Measurements from ENCODE around the gene SEMG2. TPM values are rescaled to one million over a fixed set of nuclear protein-coding genes. Genes with fewer than 3 reads are reported as not detected.

Gene SEMG2
- polyA plus RNA-seq, 3 donors, result not detected

DNA sequence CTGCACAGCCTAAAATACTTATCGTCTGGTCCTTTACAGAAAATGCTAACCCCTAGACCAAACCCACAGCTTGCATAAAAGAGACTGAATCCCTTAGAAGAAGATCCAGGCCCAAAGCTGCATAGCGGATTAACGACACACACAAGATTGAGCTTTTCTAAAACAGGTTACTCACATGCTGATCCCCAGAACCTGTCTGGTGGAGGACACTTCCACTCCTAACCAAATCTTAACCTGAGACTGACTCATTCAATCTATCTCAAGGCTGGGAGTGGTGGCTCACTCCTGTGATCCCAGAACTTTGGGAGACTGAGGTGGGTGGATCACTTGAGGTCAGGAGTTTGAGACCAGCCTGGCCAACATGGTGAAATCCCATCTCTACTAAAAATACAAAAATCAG is 36.0 kb downstream of the SEMG2 start:
- no peak for DNase-seq
- Histone ChIP-seq H3K4me2 (replicated peaks; ENCODE audit: extremely low read depth, low read length, poor library complexity, severe bottlenecking) (no peak overlapping the region), H3K9ac (ENCODE audit: insufficient read depth, low read length, poor library complexity, severe bottlenecking) (no peak overlapping the region), H3K4me3 (replicated peaks in 1 of 3; ENCODE audit: low read depth in 2 of 3, low read length in 3 of 3) (no peak overlapping the region), H3K36me3 (replicated peaks in 1 of 2; ENCODE audit: control insufficient read depth in 1 of 2, insufficient read depth in 2 of 2, low read length in 2 of 2) (no peaks in the 10 kb centered on the region), H3K79me2 (ENCODE audit: insufficient read depth, low read length) (no peaks in the 10 kb centered on the region), H3K9me3 (replicated peaks in 1 of 2; ENCODE audit: control insufficient read depth in 1 of 2, insufficient read depth in 1 of 2, low read length in 2 of 2) (no peaks in the 10 kb centered on the region), H3K4me1 (ENCODE audit: control insufficient read depth in 1 of 2, insufficient read depth in 2 of 2, low read length in 2 of 2) (peaks cover 30 to 38% of the 10 kb centered on the region in 2 donors), H3K27me3 (ENCODE audit: control insufficient read depth in 2 of 2, insufficient read depth in 2 of 2, low read length in 2 of 2) (no peaks in the 10 kb centered on the region), H3K27ac (ENCODE audit: low read depth in 1 of 2, low read length in 2 of 2) (no peak overlapping the region), H2AFZ (ENCODE audit: insufficient read depth, low read depth, low read length, poor library complexity, severe bottlenecking) (no peak overlapping the region), H4K20me1 (ENCODE audit: insufficient read depth, low read length) (no peaks in the 10 kb centered on the region)
- Mint-ChIP-seq H3K36me3 (no peaks in the 10 kb centered on the region), H3K27me3 (ENCODE audit: low read depth in 3 of 3) (peaks cover 0 to 9% (median 2%) of the 10 kb centered on the region in 3 donors), H3K9me3 (no peaks in the 10 kb centered on the region), H3K27ac (no peak overlapping the region), H3K4me3 (no peak overlapping the region), H3K4me1 (peaks cover 38% of the 10 kb centered on the region)
- 75% methylated on average over 2 of the region's 3 CpGs for WGBS (ENCODE audit: insufficient coverage)
- TF ChIP-seq, protein P1, sequence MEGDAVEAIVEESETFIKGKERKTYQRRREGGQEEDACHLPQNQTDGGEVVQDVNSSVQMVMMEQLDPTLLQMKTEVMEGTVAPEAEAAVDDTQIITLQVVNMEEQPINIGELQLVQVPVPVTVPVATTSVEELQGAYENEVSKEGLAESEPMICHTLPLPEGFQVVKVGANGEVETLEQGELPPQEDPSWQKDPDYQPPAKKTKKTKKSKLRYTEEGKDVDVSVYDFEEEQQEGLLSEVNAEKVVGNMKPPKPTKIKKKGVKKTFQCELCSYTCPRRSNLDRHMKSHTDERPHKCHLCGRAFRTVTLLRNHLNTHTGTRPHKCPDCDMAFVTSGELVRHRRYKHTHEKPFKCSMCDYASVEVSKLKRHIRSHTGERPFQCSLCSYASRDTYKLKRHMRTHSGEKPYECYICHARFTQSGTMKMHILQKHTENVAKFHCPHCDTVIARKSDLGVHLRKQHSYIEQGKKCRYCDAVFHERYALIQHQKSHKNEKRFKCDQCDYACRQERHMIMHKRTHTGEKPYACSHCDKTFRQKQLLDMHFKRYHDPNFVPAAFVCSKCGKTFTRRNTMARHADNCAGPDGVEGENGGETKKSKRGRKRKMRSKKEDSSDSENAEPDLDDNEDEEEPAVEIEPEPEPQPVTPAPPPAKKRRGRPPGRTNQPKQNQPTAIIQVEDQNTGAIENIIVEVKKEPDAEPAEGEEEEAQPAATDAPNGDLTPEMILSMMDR (IDR thresholded peaks at IDR 0.05), result no peak
- intact Hi-C loops (cut with micrococcal nuclease), result no loop called here

DNA sequence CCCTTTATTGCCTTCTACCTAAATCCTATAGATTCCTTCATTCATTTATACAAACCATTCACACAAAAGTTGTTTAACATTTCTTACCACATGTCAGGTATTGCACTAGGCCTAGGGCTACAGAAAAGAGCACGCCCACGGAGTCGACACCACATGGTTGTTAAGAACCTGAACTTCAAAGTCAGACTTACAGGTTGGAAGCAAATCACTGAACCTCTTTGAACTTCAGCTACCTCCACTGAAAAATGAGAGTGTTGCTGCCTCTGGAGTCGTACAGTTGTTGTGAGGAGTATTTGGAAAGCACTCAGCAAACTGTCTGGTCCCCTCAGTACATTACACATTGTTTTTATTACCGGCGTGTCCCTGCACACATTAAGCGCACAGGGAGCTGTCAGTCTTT is 36.5 kb downstream of the SEMG2 start:
- WGBS (ENCODE audit: insufficient coverage), result 100% methylated on average over 1 of the region's 7 CpGs
- Histone ChIP-seq H3K36me3 (replicated peaks in 1 of 2; ENCODE audit: control insufficient read depth in 1 of 2, insufficient read depth in 2 of 2, low read length in 2 of 2) (no peaks in the 10 kb centered on the region), H2AFZ (ENCODE audit: insufficient read depth, low read depth, low read length, poor library complexity, severe bottlenecking) (no peak overlapping the region), H3K9me3 (replicated peaks in 1 of 2; ENCODE audit: control insufficient read depth in 1 of 2, insufficient read depth in 1 of 2, low read length in 2 of 2) (no peaks in the 10 kb centered on the region), H3K27ac (ENCODE audit: low read depth in 1 of 2, low read length in 2 of 2) (no peak overlapping the region), H3K79me2 (ENCODE audit: insufficient read depth, low read length) (no peaks in the 10 kb centered on the region), H3K27me3 (ENCODE audit: control insufficient read depth in 2 of 2, insufficient read depth in 2 of 2, low read length in 2 of 2) (no peaks in the 10 kb centered on the region), H4K20me1 (ENCODE audit: insufficient read depth, low read length) (no peaks in the 10 kb centered on the region), H3K9ac (ENCODE audit: insufficient read depth, low read length, poor library complexity, severe bottlenecking) (no peak overlapping the region), H3K4me3 (replicated peaks in 1 of 3; ENCODE audit: low read depth in 2 of 3, low read length in 3 of 3) (no peak overlapping the region), H3K4me1 (ENCODE audit: control insufficient read depth in 1 of 2, insufficient read depth in 2 of 2, low read length in 2 of 2) (peaks cover 30 to 38% of the 10 kb centered on the region in 2 donors), H3K4me2 (replicated peaks; ENCODE audit: extremely low read depth, low read length, poor library complexity, severe bottlenecking) (no peak overlapping the region)
- intact Hi-C loops (cut with micrococcal nuclease), result no loop called here
- Mint-ChIP-seq H3K27me3 (ENCODE audit: low read depth in 3 of 3) (peaks cover 0 to 9% (median 2%) of the 10 kb centered on the region in 3 donors), H3K27ac (no peak overlapping the region), H3K4me1 (peaks cover 33% of the 10 kb centered on the region), H3K9me3 (no peaks in the 10 kb centered on the region), H3K4me3 (no peak overlapping the region), H3K36me3 (no peaks in the 10 kb centered on the region)
- TF ChIP-seq, protein P1 (IDR thresholded peaks at IDR 0.05), result no peak
- no peak for DNase-seq

Measured in CD14-positive monocyte (primary cell).